Osteoblast (primary cell): ENCODE measurements around the gene SDHA. TPM values are rescaled to one million over a fixed set of nuclear protein-coding genes. Genes with fewer than 3 reads are reported as not detected.

Experiments
- DNase-seq: peaks from one replicate; pipeline ENCODE4 v3.0.0; 2011; ENCODE audit warnings: low spot score, mixed read lengths; ENCODE audit not compliant: insufficient read length; ENCODE audit errors: missing footprints
- H2AFZ ChIP-seq: 2 replicates; pipeline ENCODE4 v1.6.0; 2011; ENCODE audit warnings: mild to moderate bottlenecking, low read length
- H3K27ac ChIP-seq: 2 replicates; pipeline ENCODE4 v1.5.1; 2011; ENCODE audit warnings: mild to moderate bottlenecking, low read depth, low read length, moderate library complexity
- H3K27me3 ChIP-seq: 2 replicates; pipeline ENCODE4 v1.6.0; 2012; ENCODE audit warnings: mild to moderate bottlenecking, control low read depth, inconsistent platforms, low read length, moderate library complexity; ENCODE audit not compliant: insufficient read depth
- H3K36me3 ChIP-seq: 2 replicates; pipeline ENCODE4 v1.5.1; 2011; ENCODE audit warnings: mild to moderate bottlenecking, low read length, control low read depth, moderate library complexity; ENCODE audit not compliant: insufficient read depth
- H3K4me1 ChIP-seq: 2 replicates; pipeline ENCODE4 v1.5.1; 2011; ENCODE audit warnings: mild to moderate bottlenecking, low read length, control low read depth, moderate library complexity; ENCODE audit not compliant: insufficient read depth
- H3K4me2 ChIP-seq: 2 replicates; pipeline ENCODE4 v1.6.0; 2011; ENCODE audit warnings: mild to moderate bottlenecking, low read length; ENCODE audit not compliant: insufficient read depth
- H3K4me3 ChIP-seq: fragments of 200-600 bp; sonication (generic); 3 replicates; pipeline ENCODE4 v1.5.1; 2012; ENCODE audit warnings: mild to moderate bottlenecking, low read length, inconsistent platforms; ENCODE audit not compliant: insufficient read depth
- H3K79me2 ChIP-seq: 2 replicates; pipeline ENCODE4 v1.6.0; 2012; ENCODE audit warnings: mild to moderate bottlenecking, low read length, control low read depth, inconsistent platforms; ENCODE audit not compliant: insufficient read depth
- H3K9me3 ChIP-seq: 2 replicates; pipeline ENCODE4 v1.5.1; 2011; ENCODE audit warnings: low read depth, low read length, control low read depth
- H4K20me1 ChIP-seq: 2 replicates; pipeline ENCODE4 v1.6.0; 2012; ENCODE audit warnings: mild to moderate bottlenecking, low read length, control low read depth; ENCODE audit not compliant: insufficient read depth
- CTCF ChIP-seq: IDR thresholded peaks from 2 replicates; pipeline ENCODE4 v1.5.1; 2011; ENCODE audit warnings: mild to moderate bottlenecking, low read depth, low read length, moderate library complexity; ENCODE audit errors: extremely low read depth
- total RNA-seq: library from RNA; depleted of rRNA; stranded (reverse); fragments of >200 nt; gene quantifications from 2 replicates; pipeline ENCODE4 v1.2.3, GENCODE V29; 2012

Gene SDHA
- total RNA-seq, 1 donor: 83.6 TPM

DNA sequence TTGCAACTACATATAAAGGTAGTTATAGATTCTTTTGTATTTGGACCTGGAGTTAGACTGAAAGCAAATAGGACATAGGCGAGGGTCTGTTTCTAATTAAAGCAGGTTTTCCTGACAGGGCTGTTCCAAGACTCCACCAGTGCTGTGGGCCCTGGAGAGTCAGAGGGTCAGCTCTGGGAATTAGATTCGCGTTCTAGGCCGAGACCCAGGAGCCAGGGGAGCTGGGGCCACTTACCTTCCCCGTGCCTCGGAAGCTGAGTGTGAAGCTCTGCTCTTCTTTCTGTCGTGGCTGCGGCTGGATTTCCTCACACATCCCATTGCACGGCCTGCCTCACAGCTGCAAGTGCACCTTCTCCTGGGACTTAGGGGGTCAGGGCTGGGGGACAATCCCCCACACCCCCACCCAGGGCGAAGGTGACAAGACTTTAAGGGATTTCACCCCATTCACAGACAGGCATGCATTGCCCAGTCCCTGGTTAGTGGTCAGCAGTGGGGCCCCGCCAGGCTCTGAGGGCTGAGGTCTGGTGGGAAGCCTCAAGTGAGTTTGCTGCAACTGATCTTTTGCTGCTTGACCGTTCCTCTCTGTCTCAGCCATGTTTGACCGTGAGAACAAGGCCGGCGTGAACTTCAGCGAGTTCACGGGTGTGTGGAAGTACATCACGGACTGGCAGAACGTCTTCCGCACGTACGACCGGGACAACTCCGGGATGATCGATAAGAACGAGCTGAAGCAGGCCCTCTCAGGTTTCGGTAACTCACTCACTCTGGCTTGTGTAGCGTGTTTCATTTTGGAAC lies 88.1 kb downstream of the SDHA start:
- Histone ChIP-seq H3K79me2 (peaks cover 51% of the 10 kb centered on the region), H3K27me3 (no peaks in the 10 kb centered on the region), H3K36me3 (peaks cover 7% of the 10 kb centered on the region), H3K4me1 (peaks cover 10% of the 10 kb centered on the region), H2AFZ (no peak overlapping the region), H3K27ac (no peak overlapping the region), H4K20me1 (peaks cover 53% of the 10 kb centered on the region), H3K4me2 (no peak overlapping the region), H3K4me3 (no peak overlapping the region), H3K9me3 (no peaks in the 10 kb centered on the region)
- TF ChIP-seq CTCF: no peak
- peak; percentile 74 for DNase-seq

Other genes with a start within 250 kb of the SDHA start
- gene PLEKHG4B, start 126.2 kb upstream of the SDHA start, total RNA-seq: under 0.01 and 0.36 TPM in 2 replicates
- gene LRRC14B, start 26.8 kb upstream of the SDHA start, total RNA-seq: under 0.01 TPM in 1 of 2 replicates, not detected in the other
- gene CCDC127, start 167 bp upstream of the SDHA start, total RNA-seq: 4.3 and 6.2 TPM in 2 replicates
- gene PDCD6, start 53.3 kb downstream of the SDHA start, total RNA-seq: 60.1 and 71.3 TPM in 2 replicates
- 52.2 and 54.6 TPM in 2 replicates for gene AHRR, start 103.4 kb downstream of the SDHA start, total RNA-seq
- 39.8 and 49.2 TPM in 2 replicates for gene EXOC3, start 224.9 kb downstream of the SDHA start, total RNA-seq